NCI-H748 (cell line): ENCODE measurements around the gene JSRP1.

Experiments
- DNase-seq: peaks from one replicate; lab custom pipeline; 2025; ENCODE audit not compliant: unreplicated experiment; lab: John Stamatoyannopoulos, UW

The JSRP1 gene

DNA sequence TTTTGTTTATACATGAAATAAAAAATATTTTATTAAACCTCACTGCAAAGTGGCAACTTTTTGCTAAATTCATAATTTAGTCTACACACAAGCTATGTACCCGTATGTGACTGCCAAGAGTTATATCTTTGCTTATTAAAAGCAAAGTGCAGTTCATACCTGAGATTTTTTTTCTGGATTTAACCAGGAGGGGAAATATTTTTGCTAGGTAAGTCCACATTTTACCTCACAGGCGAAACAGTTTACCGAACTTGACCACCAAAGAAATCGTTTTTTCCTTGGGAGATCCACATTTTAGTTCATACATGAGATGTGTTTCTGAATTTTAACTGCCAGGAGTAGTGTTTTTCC, 12.2 kb upstream of the JSRP1 start:
- DNase-seq: no peak

DNA sequence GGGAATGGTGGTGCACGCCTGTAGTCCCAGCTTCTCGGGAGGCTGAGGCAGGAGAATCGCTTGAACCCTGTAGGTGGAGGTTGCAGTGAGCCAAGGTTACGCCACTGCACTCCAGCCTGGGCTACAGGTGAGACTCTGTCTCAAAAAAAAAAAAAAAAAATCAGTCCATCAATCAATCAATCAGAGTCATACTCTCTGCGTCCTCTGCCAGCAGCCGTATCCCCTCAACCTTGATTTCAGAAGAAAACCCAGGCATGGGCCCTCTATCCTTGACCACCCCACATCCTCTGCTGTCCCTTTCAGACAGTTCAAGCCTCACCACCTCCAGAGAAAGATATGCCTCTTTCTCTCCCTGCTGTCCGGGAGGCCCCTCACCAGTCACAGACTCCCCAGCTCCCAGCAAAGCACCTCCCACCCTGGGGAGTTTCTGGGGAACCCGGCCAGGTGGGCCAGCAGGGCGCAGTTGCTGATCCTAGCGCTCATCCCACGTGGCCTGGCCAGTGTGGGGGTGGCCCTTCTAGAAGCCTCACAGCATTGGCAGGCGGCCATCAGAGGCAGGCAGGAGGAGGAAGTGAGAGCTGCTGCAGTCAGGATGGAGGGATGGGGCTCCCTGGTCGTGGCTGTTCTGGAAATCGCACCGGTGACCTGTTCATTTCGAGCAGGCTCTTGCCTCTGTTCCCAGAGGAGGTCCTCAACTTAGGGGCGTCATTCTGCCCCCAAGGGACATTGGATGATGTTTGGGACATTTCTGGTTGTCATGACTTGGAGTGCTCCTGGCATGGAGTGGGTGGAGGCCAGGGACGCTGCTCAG, 10.2 kb upstream of the JSRP1 start:
- DNase-seq: no peak

DNA sequence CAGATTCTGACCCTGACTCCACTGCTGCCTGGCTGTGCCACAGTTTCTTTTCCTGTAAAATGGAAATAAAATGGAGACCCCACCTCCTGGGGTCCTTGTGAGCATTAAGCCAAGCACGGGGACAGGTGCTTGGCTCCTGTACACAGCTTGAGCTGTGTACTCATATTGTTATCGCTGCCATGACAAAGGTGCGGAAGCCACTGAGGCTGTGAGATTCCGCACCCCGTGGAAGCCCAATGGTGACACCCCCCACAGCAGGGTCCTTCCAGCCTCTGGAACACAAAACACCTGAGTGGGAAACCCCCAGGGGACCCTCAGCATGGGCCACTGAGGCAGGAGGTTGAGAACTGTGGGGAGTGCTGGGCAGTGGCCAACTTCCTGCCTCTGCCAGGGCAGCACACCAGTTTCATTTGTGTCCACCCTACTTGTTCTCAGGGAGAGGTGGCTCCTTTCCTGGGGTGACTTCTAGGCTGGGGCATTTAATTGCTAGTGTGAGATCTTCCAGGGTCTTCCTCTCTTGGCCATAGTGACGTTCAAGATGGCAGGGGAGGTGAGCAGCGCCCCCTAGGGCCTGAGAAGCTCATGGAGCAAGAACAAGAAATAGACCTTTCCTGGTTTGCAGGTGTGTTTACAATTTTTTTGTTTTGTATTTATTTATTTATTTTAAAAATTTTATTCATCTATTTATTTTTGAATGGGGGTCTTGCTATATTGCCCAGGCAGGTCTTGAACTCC, 5.4 kb upstream of the JSRP1 start:
- peak; percentile 13 for DNase-seq

DNA sequence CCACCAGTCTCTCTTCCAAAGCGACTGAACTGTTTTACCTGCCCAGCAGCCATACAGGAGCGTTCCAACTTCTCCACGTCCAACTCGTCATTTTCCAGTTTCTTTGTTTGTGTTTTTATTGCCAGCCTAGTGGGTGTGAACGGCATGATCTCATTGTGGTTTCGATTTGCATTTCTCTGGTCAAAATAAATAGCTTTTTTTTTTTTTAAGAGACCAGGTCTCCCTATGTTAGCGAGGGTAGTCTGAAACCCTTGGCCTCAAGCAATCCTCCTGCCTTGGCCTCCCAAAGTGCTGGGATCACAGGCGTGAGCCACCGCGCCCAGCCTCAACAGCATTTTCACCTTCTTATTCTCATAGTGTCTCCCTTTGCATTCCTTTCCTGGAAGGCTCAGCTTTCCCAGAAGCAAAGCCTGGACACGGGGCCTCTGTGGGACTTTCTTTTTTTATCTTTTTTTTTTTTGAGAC, 4.2 kb upstream of the JSRP1 start:
- no peak for DNase-seq

DNA sequence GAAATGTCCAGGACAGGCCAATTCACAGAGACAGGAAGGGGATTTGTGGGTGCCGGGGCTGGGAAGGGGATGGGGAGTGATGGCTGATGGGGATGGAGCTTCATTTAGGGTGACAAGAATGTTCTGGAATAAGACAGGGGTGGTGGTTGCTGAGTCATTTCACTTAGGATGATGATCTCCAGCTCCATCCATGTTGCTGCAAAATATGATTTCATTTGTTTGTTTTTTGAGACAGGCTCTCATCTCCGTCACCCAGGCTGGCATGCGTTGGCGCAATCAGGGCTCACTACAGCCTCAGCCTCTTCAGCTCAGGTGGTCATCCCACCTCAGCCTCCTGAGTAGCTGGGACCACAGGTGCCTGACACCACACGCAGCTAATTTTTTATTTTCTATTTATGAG, 3.1 kb upstream of the JSRP1 start:
- no peak for DNase-seq

DNA sequence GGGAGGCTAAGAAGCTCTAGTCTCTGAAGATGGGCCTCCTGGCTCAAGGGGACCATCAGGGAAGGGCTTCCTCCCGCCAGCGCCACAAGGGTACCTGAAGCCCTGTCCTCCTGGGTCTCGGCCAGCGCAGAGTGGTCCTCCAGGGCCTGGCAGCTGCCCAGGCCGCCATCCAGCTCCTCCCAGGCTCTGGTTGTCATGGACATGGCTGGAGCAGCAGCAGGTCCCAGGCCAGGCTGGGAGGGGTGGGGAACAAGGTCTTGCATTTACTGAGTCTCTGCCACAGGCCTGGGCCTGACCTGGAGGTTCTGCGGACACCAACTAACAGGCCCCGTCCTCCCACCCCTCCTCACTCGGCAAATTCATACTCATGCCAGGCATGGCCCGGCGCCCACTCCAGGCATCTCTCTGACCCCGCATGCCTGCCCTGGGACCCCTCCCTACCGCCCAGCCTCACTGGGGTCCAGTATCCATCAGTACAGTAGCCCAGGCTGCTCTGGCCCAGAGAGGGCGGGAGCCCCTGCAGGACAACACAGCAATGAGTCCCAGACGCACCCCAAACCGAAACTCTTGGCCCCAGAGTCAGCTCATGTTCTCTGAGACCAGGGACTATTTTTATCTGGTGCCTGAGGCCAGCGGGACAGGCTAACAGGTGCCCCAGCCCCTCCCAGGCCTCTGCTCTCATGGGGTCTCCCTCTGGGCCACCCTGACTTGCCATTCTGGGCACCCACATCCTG, 938 bp downstream of the JSRP1 start:
- DNase-seq: no peak

DNA sequence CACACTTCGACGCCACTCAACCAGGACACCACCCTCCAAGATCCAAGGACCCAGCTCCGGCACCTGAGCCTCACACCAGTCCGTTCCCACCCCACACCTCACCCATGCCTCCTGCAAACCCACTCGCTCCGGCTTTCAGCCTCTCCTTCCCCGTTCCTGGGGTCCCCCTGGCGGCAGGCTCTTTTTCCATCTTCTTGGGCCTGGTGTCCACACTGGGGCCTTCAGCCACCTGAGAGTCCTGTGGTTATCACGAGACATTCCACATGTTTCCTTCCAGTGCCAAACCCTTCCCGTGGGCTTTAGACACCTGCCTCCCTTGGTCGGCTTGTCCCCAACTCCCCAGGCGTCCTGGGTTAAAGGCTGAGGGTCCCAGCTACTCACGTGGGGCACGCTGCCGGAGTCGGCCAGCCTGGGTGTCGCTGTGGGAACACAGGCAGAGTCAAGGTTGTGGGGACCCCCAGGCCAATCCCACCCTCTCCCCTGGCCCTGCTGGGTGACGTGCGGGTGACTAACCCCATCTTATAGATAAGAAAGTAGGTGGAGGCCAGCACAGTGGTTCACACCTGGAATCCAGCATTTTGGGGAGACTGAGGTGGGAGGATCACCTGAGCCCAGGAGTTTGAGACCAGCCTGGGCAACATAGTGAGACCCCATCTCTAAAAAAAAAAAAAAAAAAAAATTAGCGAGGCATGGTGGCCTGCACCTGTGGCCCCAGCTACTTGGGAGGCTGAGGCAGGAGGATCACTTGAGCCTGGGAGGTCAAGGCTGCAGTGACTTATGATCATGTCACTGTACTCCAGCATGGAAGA, 1.9 kb downstream of the JSRP1 start:
- no peak for DNase-seq

DNA sequence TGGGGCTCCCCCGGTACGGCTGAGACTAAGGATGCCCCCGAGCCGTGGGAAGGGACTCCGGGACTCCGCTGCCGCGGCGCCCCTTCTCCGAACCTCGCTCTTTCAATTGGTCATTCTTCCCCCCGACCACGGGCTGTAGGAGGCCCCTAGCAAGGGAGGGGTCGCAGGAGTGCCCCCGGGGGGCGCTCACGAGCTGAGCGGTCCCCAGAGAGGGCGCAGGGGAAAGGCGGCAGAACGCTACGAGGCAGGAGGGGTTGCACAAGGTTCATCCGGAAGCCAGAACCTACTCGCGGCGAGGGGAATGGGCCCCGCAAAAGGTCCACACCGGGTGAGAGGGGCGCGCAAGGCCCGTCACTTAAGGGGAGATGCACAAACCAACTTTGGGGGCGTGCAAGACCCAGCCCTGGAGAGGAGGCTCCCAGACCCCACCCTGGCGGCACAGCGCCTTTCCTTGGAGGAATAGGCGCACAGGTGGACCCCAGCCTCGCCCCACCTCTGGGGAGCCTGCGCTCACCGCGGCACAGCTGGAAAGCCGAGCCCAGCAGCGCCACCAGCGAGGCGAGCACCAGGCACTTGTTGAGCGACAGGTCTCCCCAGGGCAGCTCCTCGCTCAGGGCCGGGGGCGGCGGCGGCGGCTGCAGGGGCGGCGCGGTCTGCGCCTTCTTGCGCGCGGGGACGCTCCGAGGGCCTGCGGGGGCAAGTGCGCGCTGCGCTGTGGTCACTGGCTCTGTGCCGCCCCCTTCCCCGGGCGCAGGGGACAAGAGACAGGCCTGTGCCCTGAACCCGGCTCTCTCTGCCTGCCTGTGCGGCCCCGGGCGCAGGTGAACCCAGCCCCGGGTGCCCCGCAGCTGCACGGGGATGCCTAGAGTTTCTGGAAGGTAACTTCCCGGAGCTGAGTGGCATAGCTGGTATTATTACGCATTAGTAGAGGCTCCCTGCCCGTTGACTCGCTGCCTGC, 2.8 kb downstream of the JSRP1 start:
- peak; percentile 16 for DNase-seq

DNA sequence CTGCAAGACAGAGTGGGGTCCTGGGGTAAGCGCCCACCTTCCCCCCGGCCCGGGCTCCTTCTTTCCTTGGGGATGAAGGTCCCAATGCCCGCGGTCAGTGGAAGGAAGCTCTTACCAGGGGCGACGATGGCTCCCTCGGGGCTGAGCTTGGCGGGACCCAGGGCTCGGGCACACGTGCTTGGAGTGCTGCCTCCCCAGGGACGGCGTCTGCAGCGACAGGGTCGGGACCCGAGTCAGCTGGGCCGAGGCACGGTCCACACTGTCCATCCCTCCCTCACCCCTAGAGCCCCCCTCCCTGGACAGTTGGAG, 3.5 kb downstream of the JSRP1 start:
- DNase-seq: no peak

DNA sequence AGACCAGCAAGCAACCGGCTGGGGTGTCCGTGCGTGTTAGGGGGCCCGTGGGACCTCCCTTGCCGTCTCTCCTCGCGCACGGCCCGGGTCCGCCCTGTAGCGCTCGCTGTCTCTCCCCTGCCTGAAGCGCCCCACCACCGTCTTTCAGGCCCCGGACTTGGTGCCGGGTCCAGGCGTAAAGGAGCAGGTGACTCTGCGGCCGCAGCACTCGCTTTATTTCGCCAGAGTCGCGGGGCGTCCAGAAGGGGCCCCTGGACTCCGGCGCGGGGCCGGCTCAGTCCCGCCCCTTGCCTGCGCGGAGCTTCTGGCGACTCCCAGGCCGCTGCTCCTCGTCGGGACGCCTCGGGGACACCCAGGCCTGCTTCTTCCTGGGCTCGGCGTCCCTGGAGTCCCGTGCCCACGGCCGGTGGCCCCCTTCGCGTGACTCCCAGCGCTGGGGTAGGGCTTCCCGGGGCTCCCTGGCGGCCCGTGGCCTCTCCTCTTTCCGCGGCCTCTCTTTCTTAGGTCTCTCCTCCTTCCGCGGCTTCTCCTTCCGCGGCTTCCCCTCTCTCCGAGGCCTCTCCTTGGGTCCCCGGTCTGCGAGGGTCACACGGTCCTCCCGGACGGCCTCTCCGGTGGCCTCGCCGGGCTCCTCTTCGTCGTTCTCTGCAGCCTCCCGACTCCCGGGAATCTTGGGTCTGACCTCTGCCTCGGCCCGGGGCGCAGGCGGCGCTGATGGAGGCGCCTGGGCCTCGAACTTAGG, 4.0 kb downstream of the JSRP1 start:
- DNase-seq: no peak

DNA sequence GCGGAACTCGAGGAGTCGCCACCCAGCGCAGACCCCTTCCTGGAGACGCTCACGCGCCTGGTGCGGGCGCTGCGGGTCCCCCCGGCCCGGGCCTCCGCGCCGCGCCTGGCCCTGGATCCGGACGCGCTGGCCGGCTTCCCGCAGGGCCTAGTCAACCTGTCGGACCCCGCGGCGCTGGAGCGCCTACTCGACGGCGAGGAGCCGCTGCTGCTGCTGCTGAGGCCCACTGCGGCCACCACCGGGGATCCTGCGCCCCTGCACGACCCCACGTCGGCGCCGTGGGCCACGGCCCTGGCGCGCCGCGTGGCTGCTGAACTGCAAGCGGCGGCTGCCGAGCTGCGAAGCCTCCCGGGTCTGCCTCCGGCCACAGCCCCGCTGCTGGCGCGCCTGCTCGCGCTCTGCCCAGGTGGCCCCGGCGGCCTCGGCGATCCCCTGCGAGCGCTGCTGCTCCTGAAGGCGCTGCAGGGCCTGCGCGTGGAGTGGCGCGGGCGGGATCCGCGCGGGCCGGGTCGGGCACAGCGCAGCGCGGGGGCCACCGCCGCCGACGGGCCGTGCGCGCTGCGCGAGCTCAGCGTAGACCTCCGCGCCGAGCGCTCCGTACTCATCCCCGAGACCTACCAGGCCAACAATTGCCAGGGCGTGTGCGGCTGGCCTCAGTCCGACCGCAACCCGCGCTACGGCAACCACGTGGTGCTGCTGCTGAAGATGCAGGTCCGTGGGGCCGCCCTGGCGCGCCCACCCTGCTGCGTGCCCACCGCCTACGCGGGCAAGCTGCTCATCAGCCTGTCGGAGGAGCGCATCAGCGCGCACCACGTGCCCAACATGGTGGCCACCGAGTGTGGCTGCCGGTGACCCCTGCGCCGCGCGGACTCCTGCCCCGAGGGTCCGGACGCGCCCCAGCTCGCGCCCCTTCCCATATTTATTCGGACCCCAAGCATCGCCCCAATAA, 4.8 kb downstream of the JSRP1 start:
- DNase-seq: no peak

DNA sequence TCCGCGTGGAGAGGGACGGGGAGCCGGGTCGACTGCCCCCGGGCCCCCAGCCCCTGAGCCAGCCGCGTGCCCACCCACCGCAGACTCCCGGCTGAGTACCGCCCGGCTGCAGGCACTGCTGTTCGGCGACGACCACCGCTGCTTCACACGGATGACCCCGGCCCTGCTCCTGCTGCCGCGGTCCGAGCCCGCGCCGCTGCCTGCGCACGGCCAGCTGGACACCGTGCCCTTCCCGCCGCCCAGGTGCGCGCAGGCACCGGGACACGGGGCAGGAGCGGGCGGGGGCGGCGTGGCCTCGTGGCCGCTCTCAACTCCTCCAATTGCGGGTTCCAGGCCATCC, 5.5 kb downstream of the JSRP1 start:
- DNase-seq: no peak

DNA sequence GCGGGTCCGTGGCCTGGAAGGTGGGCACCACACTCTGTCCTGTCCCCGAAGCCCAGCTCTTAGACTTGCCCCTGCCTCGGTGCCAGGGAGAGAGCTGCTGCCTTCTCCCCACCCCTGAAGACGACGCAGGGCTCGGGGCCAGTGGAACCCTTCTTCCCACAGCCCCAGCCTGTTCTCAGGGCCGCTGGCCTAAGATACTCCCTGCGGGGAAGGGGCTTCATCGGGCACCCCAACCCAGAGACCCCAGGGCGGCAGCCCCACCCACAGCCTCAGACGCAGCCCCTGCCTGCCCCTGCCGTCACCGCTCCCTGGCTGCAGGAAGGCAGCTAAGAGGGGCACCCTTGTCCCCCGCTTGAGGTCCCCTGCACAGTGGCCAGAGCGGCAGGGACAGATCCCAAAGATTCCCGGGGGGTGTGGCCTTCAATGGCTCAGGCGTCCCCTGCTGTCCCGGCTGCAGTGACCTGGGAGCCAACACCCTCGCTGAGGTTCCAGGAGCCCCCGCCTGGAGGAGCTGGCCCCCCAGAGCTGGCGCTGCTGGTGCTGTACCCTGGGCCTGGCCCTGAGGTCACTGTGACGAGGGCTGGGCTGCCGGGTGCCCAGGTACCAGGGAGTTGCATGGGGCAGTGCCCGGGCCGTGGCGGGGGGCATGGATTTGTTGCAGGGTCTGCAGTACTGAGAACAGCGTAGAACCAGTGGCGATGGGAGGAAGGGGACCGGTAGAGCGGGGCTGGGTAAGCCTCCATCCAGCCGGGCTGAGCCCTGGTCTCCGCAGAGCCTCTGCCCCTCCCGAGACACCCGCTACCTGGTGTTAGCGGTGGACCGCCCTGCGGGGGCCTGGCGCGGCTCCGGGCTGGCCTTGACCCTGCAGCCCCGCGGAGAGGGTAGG, 6.1 kb downstream of the JSRP1 start:
- DNase-seq: no peak

DNA sequence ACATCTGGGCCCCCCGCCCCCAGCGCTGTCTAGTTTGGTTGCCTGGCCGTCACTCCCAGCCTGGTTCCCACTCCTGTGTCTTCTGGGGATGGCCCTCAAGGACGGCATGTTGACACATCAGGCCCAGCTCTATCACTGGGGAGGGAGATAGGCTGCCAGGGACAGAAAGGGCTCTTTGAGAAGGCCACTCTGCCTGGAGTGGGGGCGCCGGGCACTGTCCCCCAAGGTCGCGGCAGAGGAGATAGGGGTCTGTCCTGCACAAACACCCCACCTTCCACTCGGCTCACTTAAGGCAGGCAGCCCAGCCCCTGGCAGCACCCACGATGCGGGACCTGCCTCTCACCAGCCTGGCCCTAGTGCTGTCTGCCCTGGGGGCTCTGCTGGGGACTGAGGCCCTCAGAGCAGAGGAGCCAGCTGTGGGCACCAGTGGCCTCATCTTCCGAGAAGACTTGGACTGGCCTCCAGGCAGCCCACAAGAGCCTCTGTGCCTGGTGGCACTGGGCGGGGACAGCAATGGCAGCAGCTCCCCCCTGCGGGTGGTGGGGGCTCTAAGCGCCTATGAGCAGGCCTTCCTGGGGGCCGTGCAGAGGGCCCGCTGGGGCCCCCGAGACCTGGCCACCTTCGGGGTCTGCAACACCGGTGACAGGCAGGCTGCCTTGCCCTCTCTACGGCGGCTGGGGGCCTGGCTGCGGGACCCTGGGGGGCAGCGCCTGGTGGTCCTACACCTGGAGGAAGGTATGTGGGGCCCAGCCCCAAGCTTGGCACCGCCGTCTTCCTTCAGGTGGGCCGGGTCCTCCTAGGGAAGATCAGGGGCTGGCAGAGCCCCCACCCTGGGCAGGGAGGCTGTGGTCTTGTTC, 7.0 kb downstream of the JSRP1 start, which contains the start of gene AMH:
TSS of gene AMH (plus strand) at position 314 of the 857 bp plus-strand sequence. CDS start at position 324, 10 bp downstream.
- no peak for DNase-seq

DNA sequence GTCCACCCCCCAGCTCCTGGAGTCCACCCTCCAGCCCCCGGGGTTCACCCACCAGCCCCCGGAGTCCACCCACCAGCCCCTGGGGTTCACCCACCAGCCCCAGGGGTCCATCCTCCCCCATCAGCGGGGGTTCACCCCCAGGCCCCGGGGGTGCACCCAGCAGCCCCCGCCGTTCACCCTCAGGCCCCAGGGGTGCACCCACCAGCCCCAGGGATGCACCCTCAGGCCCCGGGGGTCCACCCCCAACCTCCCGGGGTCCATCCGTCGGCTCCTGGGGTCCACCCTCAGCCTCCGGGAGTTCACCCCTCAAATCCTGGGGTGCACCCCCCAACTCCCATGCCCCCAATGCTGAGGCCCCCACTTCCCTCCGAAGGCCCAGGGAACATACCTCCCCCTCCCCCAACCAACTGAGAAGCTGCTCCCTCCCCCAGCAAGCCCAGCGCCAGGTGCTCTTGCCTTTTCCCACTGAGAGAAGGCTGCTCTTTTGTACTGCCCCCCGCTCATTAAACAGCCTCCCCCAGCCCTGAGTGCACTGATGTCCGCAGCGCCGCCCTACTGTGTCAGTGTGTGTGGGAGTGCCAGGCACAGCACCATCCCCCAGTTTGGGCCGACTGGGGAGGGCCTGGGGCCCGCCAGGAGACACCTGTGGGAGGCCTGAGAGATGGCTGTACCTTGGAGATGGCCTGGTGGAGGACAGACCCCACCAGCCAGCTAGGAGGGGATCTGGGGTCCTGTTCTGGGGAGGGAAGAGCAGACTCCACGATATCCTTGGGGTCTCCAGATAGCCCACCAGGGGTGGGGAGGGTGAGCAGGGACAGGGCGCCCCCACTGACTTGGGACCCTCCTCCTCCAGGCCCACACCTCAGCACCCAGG, 7.8 kb downstream of the JSRP1 start:
- DNase-seq: no peak
